B cell (primary cell): Measurements from ENCODE around the gene KLHDC7A. TPM values are rescaled to one million over a fixed set of nuclear protein-coding genes. Genes with fewer than 3 reads are reported as not detected.

Source experiments
- ATAC-seq: fragments of 200-7000 bp; cut with Tn5 transposase; one replicate; pipeline ENCODE4 v1.10.0; 2021; ENCODE audit warnings: low read depth, mild to moderate bottlenecking, moderate number of reproducible peaks, moderate library complexity
- CTCF ChIA-PET: fragments of 350-600 bp; sonication (Branson Sonifier 250); formaldehyde crosslinking; loops from one replicate; lab custom pipeline; 2021; ENCODE audit warnings: antibody characterized with exemption, inconsistent platforms; lab: Charles Lee
- POLR2A ChIA-PET: fragments of 350-600 bp; sonication (Branson Sonifier 250); formaldehyde crosslinking; loops from one replicate; lab custom pipeline; 2021; ENCODE audit warnings: antibody characterized with exemption; lab: Charles Lee
- DNase-seq: peaks from one replicate; pipeline ENCODE4 v3.0.0; 2013
- H2AFZ ChIP-seq: 2 replicates; pipeline ENCODE4 v1.6.1; 2012; ENCODE audit warnings: mild to moderate bottlenecking, low read depth, low read length; ENCODE audit not compliant: insufficient read depth, poor library complexity, severe bottlenecking
- H3K27ac ChIP-seq, 2 donors: 1 replicate in 1 of 2; 2 replicates in 1 of 2; pipeline ENCODE4 v1.5.1; 2012 to 2013; ENCODE audit warnings: low read length in 2 of 2, mild to moderate bottlenecking in 2 of 2, moderate library complexity in 1 of 2
- H3K27me3 ChIP-seq, 4 experiments: fragments of 200-600 bp in 1 of 4; sonication (generic) in 1 of 4; replicated peaks in 1 of 4; 1 replicate in 2 of 4; 2 replicates in 2 of 4; pipeline versions ENCODE4 v1.6.1 to v1.7.0; 2013 to 2016; ENCODE audit warnings: low read length in 3 of 4, mild to moderate bottlenecking in 2 of 4, mixed read lengths in 1 of 4, moderate library complexity in 1 of 4; ENCODE audit not compliant: insufficient read depth in 4 of 4, control insufficient read depth in 3 of 4; ENCODE audit errors: control extremely low read depth in 1 of 4
- H3K36me3 ChIP-seq, 2 experiments: replicated peaks in 1 of 2; 1 replicate in 1 of 2; 2 replicates in 1 of 2; pipeline versions ENCODE4 v1.6.1 to v1.7.1; 2013; ENCODE audit warnings: low read length in 1 of 2; ENCODE audit not compliant: insufficient read depth in 2 of 2, control insufficient read depth in 1 of 2; ENCODE audit errors: control extremely low read depth in 1 of 2, extremely low read depth in 1 of 2
- H3K4me1 ChIP-seq, 2 donors: fragments of 200-600 bp in 1 of 2; sonication (generic) in 1 of 2; 1 replicate in 1 of 2; 2 replicates in 1 of 2; pipeline versions ENCODE4 v1.5.1 to v1.6.1; 2013 to 2017; ENCODE audit warnings: low read length in 2 of 2; ENCODE audit not compliant: control insufficient read depth in 2 of 2, insufficient read depth in 2 of 2
- H3K4me2 ChIP-seq: replicated peaks from 2 replicates; pipeline ENCODE3; 2012; ENCODE audit warnings: mild to moderate bottlenecking, low read depth, low read length; ENCODE audit not compliant: poor library complexity, severe bottlenecking
- H3K4me3 ChIP-seq, 5 experiments: fragments of 200-600 bp in 1 of 5; sonication (generic) in 1 of 5; 1 replicate in 3 of 5; 2 replicates in 2 of 5; pipeline versions ENCODE4 v1.5.1 to v1.7.0; 2011 to 2016; ENCODE audit warnings: low read length in 4 of 5, mild to moderate bottlenecking in 4 of 5, low read depth in 2 of 5, control low read depth in 1 of 5, moderate library complexity in 1 of 5; ENCODE audit not compliant: insufficient read depth in 1 of 5; ENCODE audit errors: control extremely low read depth in 1 of 5, extremely low read depth in 1 of 5
- H3K79me2 ChIP-seq: fragments of 200-600 bp; sonication (generic); one replicate; pipeline ENCODE4 v1.6.0; 2016; ENCODE audit warnings: low read length; ENCODE audit not compliant: control insufficient read depth, insufficient read depth
- H3K9ac ChIP-seq: fragments of 200-600 bp; sonication (generic); 2 replicates; pipeline ENCODE4 v1.6.1; 2017; ENCODE audit warnings: mild to moderate bottlenecking, low read length, moderate library complexity
- H3K9me3 ChIP-seq, 3 donors: one replicate each; pipeline versions ENCODE4 v1.6.1 to v1.7.1; 2013; ENCODE audit warnings: low read length in 2 of 3; ENCODE audit not compliant: control insufficient read depth in 2 of 3, insufficient read depth in 1 of 3; ENCODE audit errors: control extremely low read depth in 1 of 3
- H4K20me1 ChIP-seq: 2 replicates; pipeline ENCODE4 v1.6.0; 2012; ENCODE audit warnings: mild to moderate bottlenecking, low read length; ENCODE audit not compliant: insufficient read depth, control insufficient read depth, poor library complexity, severe bottlenecking
- H3K27ac Mint-ChIP-seq: one replicate; pipeline ENCODE4 v1.8.0; 2021; ENCODE audit warnings: mixed read lengths
- H3K27me3 Mint-ChIP-seq: one replicate; pipeline ENCODE4 v1.8.0; 2021; ENCODE audit warnings: mixed read lengths
- H3K4me1 Mint-ChIP-seq: one replicate; pipeline ENCODE4 v1.8.0; 2021; ENCODE audit warnings: mixed read lengths
- H3K4me3 Mint-ChIP-seq: one replicate; pipeline ENCODE4 v1.8.0; 2021; ENCODE audit warnings: mixed read lengths
- H3K9me3 Mint-ChIP-seq: one replicate; pipeline ENCODE4 v1.8.0; 2022; ENCODE audit warnings: mixed read lengths; ENCODE audit not compliant: insufficient read depth
- CTCF ChIP-seq: fragments of 200-600 bp; IDR thresholded peaks from one replicate; pipeline ENCODE4 v1.8.0; 2022; ENCODE audit warnings: antibody characterized with exemption, mild to moderate bottlenecking
- EZH2 ChIP-seq: IDR thresholded peaks from 2 replicates; pipeline ENCODE4 v1.6.1; 2012; ENCODE audit warnings: borderline replicate concordance, low read depth, mild to moderate bottlenecking, moderate library complexity, low read length; ENCODE audit not compliant: insufficient read depth, poor library complexity, severe bottlenecking
- WGBS: methylation state at CpG from one replicate; pipeline ENCODE4 v1.1.5; 2013; ENCODE audit warnings: missing lambda C conversion rate; ENCODE audit not compliant: insufficient coverage; 5-methylcytosine and 5-hydroxymethylcytosine counted together
- intact Hi-C: fragments of 100-400 bp; cut with micrococcal nuclease; formaldehyde crosslinking; loops from one replicate; pipeline ENCODE4 v1.10.0; 2022
- polyA plus RNA-seq: library from polyadenylated mRNA; depleted of rRNA; stranded (reverse); fragments of >200 nt; gene quantifications from 2 replicates; pipeline ENCODE4 v1.2.3, GENCODE V29; 2012
- total RNA-seq, 2 donors: library from RNA; stranded (reverse); fragments of 120-200 nt in 1 of 2; gene quantifications; 1 replicate in 1 of 2; 2 replicates in 1 of 2; pipeline versions ENCODE4 v1.2.3 to v1.2.4, GENCODE V29; 2013 to 2022

KLHDC7A gene
- total and polyA plus RNA-seq, 2 donors (not counting 1 experiment from before 2014, with no cell fraction given) = not detected

GRCh38 chr1:18463063-18463462, 17.7 kb upstream of the KLHDC7A start:
- ChIA-PET POLR2A (no interaction called here), CTCF (no interaction called here)
- Histone ChIP-seq H3K36me3 (no peaks in the 10 kb centered on the region), H4K20me1 (no peaks in the 10 kb centered on the region), H2AFZ (no peak overlapping the region), H3K79me2 (no peaks in the 10 kb centered on the region), H3K4me1 (no peaks in the 10 kb centered on the region), H3K27me3 (no peaks in the 10 kb centered on the region), H3K9ac (no peak overlapping the region), H3K4me3 (no peak overlapping the region), H3K9me3 (peaks cover 0 to 5% (median 0%) of the 10 kb centered on the region in 3 donors), H3K27ac (no peak overlapping the region), H3K4me2 (no peak overlapping the region)
- H3K4me3 Mint-ChIP-seq = no peak overlapping the region
- no peak overlapping the region for H3K27ac Mint-ChIP-seq
- DNase-seq (no peak), ATAC-seq (no peak)
- no peaks in the 10 kb centered on the region for H3K4me1 Mint-ChIP-seq
- TF ChIP-seq CTCF (no peak), EZH2 (no peak)
- peaks cover 34% of the 10 kb centered on the region for H3K27me3 Mint-ChIP-seq
- WGBS = 83% methylated on average over 8 of the region's 8 CpGs
- intact Hi-C loops = no loop called here
- H3K9me3 Mint-ChIP-seq = no peaks in the 10 kb centered on the region

DNA sequence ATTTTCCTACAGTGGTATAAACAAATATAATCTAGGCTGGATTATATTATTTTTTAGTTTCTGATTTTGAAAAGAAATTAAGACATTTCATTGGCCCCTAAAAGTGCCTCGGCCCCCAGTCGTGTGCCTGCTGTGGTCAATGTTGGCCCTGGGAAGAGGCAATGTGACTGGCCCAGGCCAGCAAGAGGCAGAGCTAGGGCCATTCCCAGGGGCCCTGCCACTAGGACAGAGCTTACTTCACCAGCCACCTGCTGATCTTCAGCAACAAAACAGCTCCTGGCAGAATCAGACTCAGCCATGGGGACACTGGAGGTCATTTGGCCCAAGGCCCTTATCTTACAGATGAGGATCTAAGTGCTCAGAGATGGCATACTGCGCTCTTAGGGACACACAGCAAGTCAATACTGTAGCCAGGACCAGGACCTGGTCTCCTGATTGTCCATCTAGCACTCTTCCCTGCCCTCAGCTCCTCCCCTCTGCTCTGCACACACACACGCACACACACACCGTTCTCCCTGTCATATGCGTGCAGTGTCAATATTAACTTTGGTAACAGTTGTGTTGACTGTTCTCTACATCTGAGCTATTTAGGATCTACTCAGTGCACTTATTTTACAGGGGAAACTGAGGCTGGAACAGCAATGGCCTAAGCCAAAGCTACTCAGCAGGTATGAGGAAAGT, 16.6 kb upstream of the KLHDC7A start:
- no peaks in the 10 kb centered on the region for H3K79me2 ChIP-seq
- Mint-ChIP-seq H3K4me3 (no peak overlapping the region), H3K9me3 (no peaks in the 10 kb centered on the region), H3K27me3 (peaks cover 27% of the 10 kb centered on the region), H3K27ac (no peak overlapping the region), H3K4me1 (no peaks in the 10 kb centered on the region)
- POLR2A ChIA-PET = no interaction called here
- H3K27ac ChIP-seq = no peak overlapping the region
- H3K4me1 ChIP-seq = no peaks in the 10 kb centered on the region
- ATAC-seq (no peak), DNase-seq (no peak)
- no peak overlapping the region for H2AFZ ChIP-seq
- intact Hi-C loops = no loop called here
- H3K4me3 ChIP-seq = no peak overlapping the region
- no peaks in the 10 kb centered on the region for H3K27me3 ChIP-seq
- 88% methylated on average over 3 of the region's 6 CpGs for WGBS
- H3K9me3 ChIP-seq = peaks cover 0 to 5% (median 0%) of the 10 kb centered on the region in 3 donors
- H4K20me1 ChIP-seq = no peaks in the 10 kb centered on the region
- H3K4me2 ChIP-seq = no peak overlapping the region
- no peak overlapping the region for H3K9ac ChIP-seq
- TF ChIP-seq CTCF = no peak
- TF ChIP-seq EZH2 = no peak
- CTCF ChIA-PET = no interaction called here
- no peaks in the 10 kb centered on the region for H3K36me3 ChIP-seq
